Smooth muscle cell (in vitro differentiated cells): Measurements from ENCODE around the gene CNN2. TPM values are rescaled to one million over a fixed set of nuclear protein-coding genes. Genes with fewer than 3 reads are reported as not detected.

ENCODE experiments used
- DNase-seq: peaks from one replicate; lab custom pipeline; 2025; ENCODE audit not compliant: unreplicated experiment; lab: John Stamatoyannopoulos, UW
- H2AFZ ChIP-seq: fragments of 200-600 bp; sonication (generic); 2 replicates; pipeline ENCODE4 v1.6.0; 2016; ENCODE audit warnings: antibody characterized with exemption, low read depth, mild to moderate bottlenecking
- H3F3A ChIP-seq: fragments of 200-600 bp; sonication (generic); 2 replicates; pipeline ENCODE4 v1.6.0; 2017; ENCODE audit warnings: antibody characterized with exemption, low read depth
- H3K27ac ChIP-seq: fragments of 200-600 bp; sonication (generic); 2 replicates; pipeline ENCODE4 v1.5.1; 2016; ENCODE audit warnings: low read depth, mild to moderate bottlenecking
- H3K27me3 ChIP-seq: fragments of 200-600 bp; sonication (generic); 2 replicates; pipeline ENCODE4 v1.6.1; 2016; ENCODE audit warnings: low read depth, mild to moderate bottlenecking
- H3K36me3 ChIP-seq: fragments of 200-600 bp; sonication (generic); 2 replicates; pipeline ENCODE4 v1.5.1; 2016; ENCODE audit warnings: low read depth
- H3K4me1 ChIP-seq: fragments of 200-600 bp; sonication (generic); 2 replicates; pipeline ENCODE4 v1.5.1; 2016; ENCODE audit warnings: low read depth
- H3K4me2 ChIP-seq: fragments of 200-600 bp; sonication (generic); 2 replicates; pipeline ENCODE4 v1.6.0; 2016; ENCODE audit warnings: mild to moderate bottlenecking
- H3K4me3 ChIP-seq: fragments of 200-600 bp; sonication (generic); 2 replicates; pipeline ENCODE4 v1.5.1; 2016; ENCODE audit warnings: mild to moderate bottlenecking
- H3K79me2 ChIP-seq: fragments of 200-600 bp; sonication (generic); 2 replicates; pipeline ENCODE4 v1.6.0; 2016; ENCODE audit warnings: low read depth, mild to moderate bottlenecking
- H3K9ac ChIP-seq: fragments of 200-600 bp; sonication (generic); 2 replicates; pipeline ENCODE4 v1.6.0; 2016; ENCODE audit warnings: low read depth
- H3K9me3 ChIP-seq: fragments of 200-600 bp; sonication (generic); replicated peaks from 2 replicates; pipeline ENCODE4 v1.5.1; 2016; ENCODE audit warnings: low read depth
- H4K20me1 ChIP-seq: fragments of 200-600 bp; sonication (generic); 2 replicates; pipeline ENCODE4 v1.6.0; 2016; ENCODE audit warnings: low read depth
- WGBS: methylation state at CpG from one replicate; pipeline ENCODE4 v1.1.7; 2016; ENCODE audit warnings: low lambda C conversion rate; 5-methylcytosine and 5-hydroxymethylcytosine counted together
- polyA plus RNA-seq: library from polyadenylated mRNA; unstranded; fragments of >200 nt; fragmentation: Nextera tagmentation; extraction: Ambion mirVana; gene quantifications from 2 replicates; pipeline ENCODE4 v1.2.1, GENCODE V29; 2016
- total RNA-seq: library from RNA; depleted of rRNA; stranded (reverse); fragments of >200 nt; gene quantifications from 2 replicates; pipeline ENCODE4 v1.2.3, GENCODE V29; 2014
- TF ChIP-seq, protein P1 (sequence below): fragments of 200-600 bp; sonication (generic); IDR thresholded peaks from 2 replicates; pipeline ENCODE4 v1.5.1; 2017; ENCODE audit warnings: borderline replicate concordance, mild to moderate bottlenecking, antibody characterized with exemption; ENCODE audit not compliant: insufficient read depth, poor library complexity, severe bottlenecking

Gene CNN2
- total and polyA plus RNA-seq, 2 experiments from 2014 or later: 150 to 392 TPM

DNA sequence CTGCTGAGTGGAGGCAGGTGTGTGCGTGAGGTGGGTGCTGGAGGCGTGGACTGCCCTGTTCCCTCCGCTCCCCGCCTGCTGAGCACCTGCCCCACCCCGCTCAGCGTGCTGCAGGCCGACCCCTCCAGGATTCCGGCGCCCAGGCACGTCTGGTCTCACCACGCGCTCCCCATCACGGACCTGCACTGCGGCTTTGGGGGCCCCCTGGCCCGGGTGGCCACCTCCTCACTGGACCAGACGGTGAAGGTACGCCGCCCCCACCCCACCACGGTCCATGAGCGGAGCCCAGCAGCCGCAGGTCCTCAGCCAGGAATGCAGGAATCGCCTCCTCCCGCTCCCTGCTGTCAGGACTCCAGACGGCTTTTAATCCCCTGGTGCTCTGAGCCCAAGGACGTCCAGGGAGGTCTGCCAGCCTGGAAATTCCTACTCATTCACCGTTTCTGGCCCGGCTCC lies 36.3 kb upstream of the CNN2 start:
- WGBS: 82% methylated on average over 16 of the region's 27 CpGs
- H3F3A ChIP-seq: no peaks in the 10 kb centered on the region
- peaks cover 2% of the 10 kb centered on the region for H3K4me1 ChIP-seq
- no peak overlapping the region for H3K4me3 ChIP-seq
- TF ChIP-seq, protein P1, sequence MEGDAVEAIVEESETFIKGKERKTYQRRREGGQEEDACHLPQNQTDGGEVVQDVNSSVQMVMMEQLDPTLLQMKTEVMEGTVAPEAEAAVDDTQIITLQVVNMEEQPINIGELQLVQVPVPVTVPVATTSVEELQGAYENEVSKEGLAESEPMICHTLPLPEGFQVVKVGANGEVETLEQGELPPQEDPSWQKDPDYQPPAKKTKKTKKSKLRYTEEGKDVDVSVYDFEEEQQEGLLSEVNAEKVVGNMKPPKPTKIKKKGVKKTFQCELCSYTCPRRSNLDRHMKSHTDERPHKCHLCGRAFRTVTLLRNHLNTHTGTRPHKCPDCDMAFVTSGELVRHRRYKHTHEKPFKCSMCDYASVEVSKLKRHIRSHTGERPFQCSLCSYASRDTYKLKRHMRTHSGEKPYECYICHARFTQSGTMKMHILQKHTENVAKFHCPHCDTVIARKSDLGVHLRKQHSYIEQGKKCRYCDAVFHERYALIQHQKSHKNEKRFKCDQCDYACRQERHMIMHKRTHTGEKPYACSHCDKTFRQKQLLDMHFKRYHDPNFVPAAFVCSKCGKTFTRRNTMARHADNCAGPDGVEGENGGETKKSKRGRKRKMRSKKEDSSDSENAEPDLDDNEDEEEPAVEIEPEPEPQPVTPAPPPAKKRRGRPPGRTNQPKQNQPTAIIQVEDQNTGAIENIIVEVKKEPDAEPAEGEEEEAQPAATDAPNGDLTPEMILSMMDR: no peak
- H3K9me3 ChIP-seq: no peaks in the 10 kb centered on the region
- H4K20me1 ChIP-seq: peaks cover 2% of the 10 kb centered on the region
- no peaks in the 10 kb centered on the region for H3K36me3 ChIP-seq
- no peak overlapping the region for H3K4me2 ChIP-seq
- no peak overlapping the region for H3K9ac ChIP-seq
- no peaks in the 10 kb centered on the region for H3K27me3 ChIP-seq
- H3K27ac ChIP-seq: no peak overlapping the region
- DNase-seq: no peak
- H3K79me2 ChIP-seq: peaks cover 4% of the 10 kb centered on the region
- H2AFZ ChIP-seq: no peak overlapping the region

DNA sequence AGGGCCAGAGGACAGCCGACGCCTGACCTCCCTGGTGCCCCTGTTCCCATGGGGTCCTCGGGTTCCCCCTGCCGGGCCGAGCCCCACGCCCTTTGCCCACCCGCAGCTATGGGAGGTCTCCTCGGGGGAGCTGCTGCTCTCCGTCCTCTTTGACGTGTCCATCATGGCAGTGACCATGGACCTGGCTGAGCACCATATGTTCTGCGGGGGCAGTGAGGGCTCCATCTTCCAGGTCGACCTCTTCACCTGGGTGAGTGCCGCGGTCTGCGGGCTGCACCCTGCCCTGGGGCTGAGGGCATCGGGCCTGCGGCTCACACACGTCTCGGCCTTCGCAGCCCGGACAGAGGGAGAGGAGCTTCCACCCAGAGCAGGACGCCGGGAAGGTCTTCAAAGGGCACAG lies 35.7 kb upstream of the CNN2 start:
- Histone ChIP-seq H4K20me1 (no peaks in the 10 kb centered on the region), H2AFZ (no peak overlapping the region), H3F3A (no peaks in the 10 kb centered on the region), H3K36me3 (no peaks in the 10 kb centered on the region), H3K9ac (no peak overlapping the region), H3K27me3 (peaks cover under 1% of the 10 kb centered on the region), H3K9me3 (no peaks in the 10 kb centered on the region), H3K27ac (no peak overlapping the region), H3K4me3 (no peak overlapping the region), H3K79me2 (no peaks in the 10 kb centered on the region), H3K4me1 (no peaks in the 10 kb centered on the region), H3K4me2 (no peak overlapping the region)
- TF ChIP-seq, protein P1: no peak
- WGBS: 98% methylated on average over 23 of the region's 23 CpGs
- DNase-seq: no peak

DNA sequence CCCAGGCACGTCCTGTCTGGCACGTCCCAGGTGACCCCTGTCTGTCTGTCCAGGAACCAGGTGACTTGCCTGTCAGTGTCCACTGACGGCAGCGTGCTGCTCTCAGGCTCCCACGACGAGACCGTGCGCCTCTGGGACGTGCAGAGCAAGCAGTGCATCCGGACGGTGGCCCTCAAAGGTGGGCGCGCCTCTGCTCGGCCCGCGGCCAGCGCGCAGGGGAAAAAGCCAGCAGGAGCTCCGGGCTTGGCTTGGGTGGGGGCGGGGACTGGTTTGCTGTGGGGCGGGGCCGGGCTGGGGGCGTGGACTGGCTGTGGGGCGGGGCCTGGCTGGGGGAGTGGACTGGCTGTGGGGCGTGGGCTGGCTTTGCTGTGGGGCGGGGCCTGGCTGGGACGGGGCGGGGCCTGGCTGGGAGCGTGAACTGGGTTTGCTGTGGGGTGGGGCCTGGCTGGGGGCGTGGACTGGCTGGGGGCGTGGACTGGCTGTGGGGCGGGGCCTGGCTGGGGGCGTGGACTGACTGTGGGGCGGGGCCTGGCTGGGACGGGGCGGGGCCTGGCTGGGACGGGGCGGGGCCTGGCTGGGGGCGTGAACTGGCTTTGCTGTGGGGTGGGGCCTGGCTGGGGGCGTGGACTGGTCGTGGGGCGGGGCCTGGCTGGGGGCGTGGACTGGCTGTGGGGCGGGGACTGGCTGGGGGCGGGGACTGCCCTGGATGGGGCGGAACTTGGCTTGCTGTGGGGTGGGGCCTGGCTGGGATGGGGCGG lies 35.1 kb upstream of the CNN2 start:
- no peaks in the 10 kb centered on the region for H4K20me1 ChIP-seq
- H3K4me3 ChIP-seq: no peak overlapping the region
- peaks cover 4% of the 10 kb centered on the region for H3K27me3 ChIP-seq
- peak; percentile 20 for DNase-seq
- H3K79me2 ChIP-seq: no peaks in the 10 kb centered on the region
- no peaks in the 10 kb centered on the region for H3F3A ChIP-seq
- H3K4me2 ChIP-seq: no peak overlapping the region
- no peak overlapping the region for H3K9ac ChIP-seq
- H3K9me3 ChIP-seq: no peaks in the 10 kb centered on the region
- no peaks in the 10 kb centered on the region for H3K36me3 ChIP-seq
- no peak overlapping the region for H2AFZ ChIP-seq
- WGBS: 90% methylated on average over 24 of the region's 47 CpGs
- H3K27ac ChIP-seq: no peak overlapping the region
- H3K4me1 ChIP-seq: peaks cover 5% of the 10 kb centered on the region
- TF ChIP-seq, protein P1: no peak
